GM19023 (cell line): ENCODE results near the gene CUL9.
"Not testable (repeated sequence)": the region's sequence is repeated elsewhere in the genome, so short reads cannot be mapped to it uniquely, and the experiment has no call there.

Experiments
- ATAC-seq: cut with Tn5 transposase; IDR thresholded peaks from one replicate; pipeline ENCODE4 v1.9.1; 2021; ENCODE audit warnings: mild to moderate bottlenecking, moderate library complexity; ENCODE audit not compliant: unreplicated experiment

The CUL9 gene

GRCh38 chr6:43181942-43182860 is at the start of gene CUL9:
Gene CUL9, plus strand, starts transcription at chr6:43182196. Its CDS starts 2,115 bp downstream, at chr6:43184311.
- peak; percentile 97 for ATAC-seq

GRCh38 chr6:43138267-43138666 is 43.7 kb upstream of the CUL9 start:
- no peak for ATAC-seq

- not testable (repeated sequence) for ATAC-seq
Observed at GRCh38 chr6:43139973-43140372, 42.0 kb upstream of the CUL9 start.

GRCh38 chr6:43141644-43142043 is 40.4 kb upstream of the CUL9 start:
- ATAC-seq, result no peak

- no peak for ATAC-seq
Observed at GRCh38 chr6:43142101-43142500, 39.9 kb upstream of the CUL9 start.

GRCh38 chr6:43143235-43144128 is 38.5 kb upstream of the CUL9 start:
- ATAC-seq, result peak; percentile 59

- ATAC-seq, result no peak
Observed at GRCh38 chr6:43144879-43145278, 37.1 kb upstream of the CUL9 start.

- no peak for ATAC-seq
Observed at GRCh38 chr6:43146261-43146660, 35.7 kb upstream of the CUL9 start.

GRCh38 chr6:43146709-43147688 is 35.0 kb upstream of the CUL9 start:
- ATAC-seq, result no peak

GRCh38 chr6:43147691-43148477 is 34.1 kb upstream of the CUL9 start:
- no peak for ATAC-seq

- ATAC-seq, result no peak
Observed at GRCh38 chr6:43149265-43149664, 32.7 kb upstream of the CUL9 start.

GRCh38 chr6:43150051-43150751 is 31.8 kb upstream of the CUL9 start:
- no peak for ATAC-seq

- no peak for ATAC-seq
Observed at GRCh38 chr6:43159599-43159998, 22.4 kb upstream of the CUL9 start.

- ATAC-seq, result no peak
Observed at GRCh38 chr6:43163899-43164298, 18.1 kb upstream of the CUL9 start.

- ATAC-seq, result no peak
Observed at GRCh38 chr6:43170417-43170930, 11.5 kb upstream of the CUL9 start.

- peak; percentile 52 for ATAC-seq
Observed at GRCh38 chr6:43170931-43171706, 10.9 kb upstream of the CUL9 start, which contains the start of gene SRF. Gene SRF, plus strand, starts transcription at chr6:43171269. Its CDS starts 388 bp downstream, at chr6:43171657.

GRCh38 chr6:43171707-43172103 is 10.3 kb upstream of the CUL9 start:
- ATAC-seq, result no peak
